Subcutaneous adipose tissue (tissue), 4 donors: Measurements from ENCODE around the gene DHRS12. TPM values are rescaled to one million over a fixed set of nuclear protein-coding genes. Genes with fewer than 3 reads are reported as not detected.

Experiments
- CTCF ChIP-seq: fragments of 450-650 bp; IDR thresholded peaks from one replicate; pipeline ENCODE4 v1.5.1; 2016; ENCODE audit warnings: low read depth, mild to moderate bottlenecking, control low read depth, antibody characterized with exemption, moderate library complexity
- total RNA-seq, 4 donors: library from RNA; depleted of rRNA; stranded (reverse); fragments of >200 nt; gene quantifications; one replicate each; pipeline ENCODE4 v1.1.0, GENCODE V29; 2016

DHRS12 gene
- total RNA-seq, 4 donors from 2014 or later, result 22.3 to 47.8 (median 29.1) TPM

- TF ChIP-seq CTCF, result no peak
These were observed 39.6 kb upstream of the DHRS12 start for GRCh38 chr13:51843529-51843928.

DNA sequence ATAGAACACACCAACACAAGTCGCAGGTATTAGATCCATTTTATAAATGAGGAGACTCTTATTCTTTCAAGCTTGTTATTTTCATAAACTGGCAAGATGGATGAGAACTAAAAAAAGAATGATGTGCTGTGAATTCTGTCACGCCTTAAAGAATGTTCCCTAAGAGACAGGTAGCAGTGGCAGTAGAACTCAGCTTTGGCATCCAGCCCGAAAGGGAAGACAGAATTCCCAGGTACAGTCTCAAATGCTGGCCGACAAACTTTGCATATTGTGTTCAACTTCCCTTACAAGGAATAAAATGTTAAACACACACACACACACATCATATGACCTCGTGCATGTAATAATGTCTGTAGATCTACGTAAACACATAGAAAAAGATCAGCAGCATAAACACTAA is 37.8 kb upstream of the DHRS12 start:
- TF ChIP-seq CTCF, result no peak

DNA sequence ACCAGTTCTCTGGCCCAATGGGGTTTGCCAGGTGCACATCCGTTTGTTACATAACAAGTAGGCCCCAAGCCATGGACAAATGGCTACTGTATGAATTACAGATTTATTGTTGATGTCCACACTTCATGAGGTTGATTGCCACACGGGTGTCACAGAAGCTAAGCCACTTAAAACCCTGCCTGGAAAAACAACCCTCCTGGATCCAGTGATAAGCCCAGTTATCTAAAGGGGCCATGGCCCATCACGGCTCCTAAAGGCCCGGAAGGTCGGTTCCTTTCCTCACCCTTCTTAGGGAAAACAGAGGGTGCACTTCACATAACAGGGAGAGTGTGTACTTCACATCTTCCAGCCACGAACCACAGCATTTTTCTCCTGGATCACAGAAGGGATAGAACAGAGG is 37.0 kb upstream of the DHRS12 start:
- no peak for TF ChIP-seq CTCF

DNA sequence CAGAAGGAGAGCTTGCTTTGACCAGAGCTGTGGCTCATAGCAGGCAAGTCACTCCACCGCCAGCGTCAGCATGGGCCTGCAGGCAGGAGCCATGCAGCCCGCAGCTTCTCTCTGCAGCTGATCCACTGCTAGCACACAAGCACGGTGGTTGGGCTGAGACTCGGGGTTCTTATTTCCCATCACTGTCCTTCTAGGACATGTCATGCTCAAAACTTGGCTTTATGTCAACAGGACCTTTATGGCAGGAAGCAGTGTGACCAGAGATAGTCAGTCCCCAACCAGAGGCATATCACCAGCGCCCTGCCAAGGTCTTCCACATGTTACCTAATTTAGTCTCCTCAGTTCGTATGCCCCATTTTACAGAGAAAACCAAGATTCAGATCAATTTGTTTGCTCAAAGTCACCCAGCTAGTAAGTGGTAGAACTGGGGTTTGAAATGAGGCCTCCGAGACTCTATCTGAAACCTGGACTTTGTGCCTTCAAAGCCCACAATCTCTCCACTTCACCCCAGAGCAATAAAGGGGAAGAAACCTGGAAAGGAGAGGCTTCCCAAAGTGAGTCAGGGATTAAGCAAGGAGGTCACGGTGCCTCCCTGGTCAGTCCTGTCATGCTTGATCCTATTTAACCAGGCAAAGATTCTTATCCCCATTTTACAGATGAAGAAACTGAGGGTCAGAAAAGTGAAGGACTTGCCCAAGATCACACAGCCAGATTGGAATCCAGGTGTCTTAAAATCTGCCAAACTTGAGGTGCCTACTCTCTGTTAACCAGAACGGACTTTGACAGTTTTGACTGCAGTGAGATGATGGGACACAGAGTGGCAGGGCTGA is 36.0 kb upstream of the DHRS12 start:
- no peak for TF ChIP-seq CTCF

DNA sequence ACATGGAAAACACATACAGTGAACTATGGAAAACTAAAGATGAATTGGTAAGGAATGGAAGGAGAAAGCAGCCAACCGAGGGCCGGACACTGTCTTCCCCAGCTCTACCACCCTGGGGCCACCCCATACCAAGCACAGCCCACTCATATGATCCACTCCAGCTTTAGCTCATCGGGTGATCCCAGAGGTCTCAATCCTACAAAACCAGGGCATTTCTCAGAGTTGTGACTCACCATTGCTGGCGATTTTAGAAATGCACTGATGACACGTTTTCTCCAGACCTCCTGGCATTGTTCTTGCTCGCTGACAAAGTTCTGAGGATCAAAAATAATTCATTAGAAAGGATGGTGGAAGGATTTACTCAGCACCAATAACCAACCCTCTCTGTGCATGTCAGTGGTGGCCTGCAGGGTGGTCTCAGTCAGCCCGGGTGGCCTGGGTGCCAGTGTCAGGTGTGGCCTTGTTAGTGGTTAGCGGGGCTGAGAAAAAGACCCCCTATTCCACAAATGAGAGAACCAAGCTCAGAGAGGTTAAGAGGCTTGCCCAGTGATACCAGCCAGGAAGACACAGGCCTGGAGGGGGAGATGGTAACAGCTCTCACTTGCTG is 34.4 kb upstream of the DHRS12 start:
- TF ChIP-seq CTCF, result no peak

GRCh38 chr13:51837016-51837415 is 33.1 kb upstream of the DHRS12 start:
- TF ChIP-seq CTCF, result no peak

GRCh38 chr13:51834581-51835171 is 30.7 kb upstream of the DHRS12 start:
- no peak for TF ChIP-seq CTCF
